GM21576 (cell line): ENCODE measurements around the gene CNTN5.
A peak's percentile ranks its signal among the peaks of the same experiment; 100 is the strongest.
"Not testable (repeated sequence)": the region's sequence is repeated elsewhere in the genome, so short reads cannot be mapped to it uniquely, and the experiment has no call there.

Experiments used
- ATAC-seq: cut with Tn5 transposase; IDR thresholded peaks from one replicate; pipeline ENCODE4 v1.9.1; 2021; ENCODE audit warnings: mild to moderate bottlenecking, moderate library complexity; ENCODE audit not compliant: unreplicated experiment

The CNTN5 gene

DNA sequence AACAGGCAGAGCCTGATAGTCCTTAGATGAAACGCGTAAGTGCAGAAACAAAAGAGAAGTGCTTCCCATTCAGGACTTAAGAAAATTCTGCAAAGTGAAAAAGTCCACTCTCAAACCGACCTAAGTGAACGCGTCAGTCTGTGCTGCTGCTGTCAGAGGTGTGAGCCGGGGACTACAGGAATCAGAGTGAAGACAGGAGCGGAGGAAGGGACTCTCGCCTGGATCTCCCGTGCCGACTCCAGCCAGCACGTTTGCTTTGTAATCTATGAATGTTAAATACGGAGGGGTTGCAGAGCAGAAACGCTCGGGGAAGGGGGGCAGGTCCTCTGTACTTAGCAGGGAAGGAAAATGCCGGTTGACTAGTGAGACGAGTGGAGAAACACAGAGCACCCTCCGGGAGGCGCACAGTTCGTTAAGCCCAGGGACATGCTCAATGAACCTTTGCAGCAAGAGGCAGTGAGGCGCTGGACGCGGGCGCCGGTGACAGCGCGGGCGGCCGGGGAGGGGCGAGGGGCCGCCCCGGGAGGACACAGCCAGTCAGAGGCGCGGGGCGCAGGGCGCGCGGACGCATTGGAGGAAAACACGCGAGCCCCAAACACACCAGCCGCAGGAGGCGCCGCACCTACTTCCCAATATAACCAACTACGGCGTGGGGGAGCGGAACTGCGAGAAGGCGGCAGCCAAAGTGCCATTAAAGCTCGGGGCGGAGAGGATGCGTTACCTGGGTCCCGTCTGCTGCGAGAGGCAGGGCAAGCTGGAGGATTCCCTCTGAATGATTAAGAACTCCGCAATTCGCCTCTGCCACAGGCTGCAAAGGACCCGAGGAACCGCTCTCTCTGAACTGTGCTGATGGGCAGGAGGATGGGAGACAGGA is at the start of gene CNTN5:
CNTN5 (plus strand) TSS at position 598 of the 874 bp plus-strand sequence.
- ATAC-seq = no peak

GRCh38 chr11:98979205-98979604 is 41.5 kb upstream of the CNTN5 start:
- ATAC-seq = no peak

GRCh38 chr11:99015634-99016454 is 4.9 kb upstream of the CNTN5 start:
- peak; percentile 68 for ATAC-seq

GRCh38 chr11:99019696-99020095 is 1.1 kb upstream of the CNTN5 start:
- no peak for ATAC-seq

- ATAC-seq = no peak
Measured at GRCh38 chr11:99037057-99037456, 16.3 kb downstream of the CNTN5 start.

DNA sequence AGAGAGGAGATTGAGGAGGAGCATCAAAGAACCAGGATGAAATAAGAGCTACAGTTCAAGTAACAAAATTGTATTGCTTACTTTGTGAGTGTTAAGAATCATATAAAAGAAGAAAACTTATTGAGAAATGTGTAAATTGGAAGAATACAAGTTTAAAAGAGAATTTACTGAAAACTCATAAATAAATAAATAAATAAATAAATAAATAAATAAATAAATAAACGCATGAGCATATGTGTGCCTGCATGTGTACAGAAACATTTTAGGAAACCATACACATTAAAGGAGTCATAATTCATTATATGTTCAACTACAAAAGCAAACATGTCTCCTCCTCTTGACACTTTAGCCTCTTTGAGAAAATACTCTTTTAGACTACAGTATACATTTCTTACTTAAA is 42.6 kb downstream of the CNTN5 start:
- ATAC-seq = no peak

GRCh38 chr11:99065121-99065520 is 44.4 kb downstream of the CNTN5 start:
- no peak for ATAC-seq

GRCh38 chr11:99066618-99067317 is 46.0 kb downstream of the CNTN5 start:
- ATAC-seq = no peak

GRCh38 chr11:99068832-99069231 is 48.1 kb downstream of the CNTN5 start:
- ATAC-seq = no peak

GRCh38 chr11:99069856-99070444 is 49.2 kb downstream of the CNTN5 start:
- ATAC-seq = peak; percentile 80

DNA sequence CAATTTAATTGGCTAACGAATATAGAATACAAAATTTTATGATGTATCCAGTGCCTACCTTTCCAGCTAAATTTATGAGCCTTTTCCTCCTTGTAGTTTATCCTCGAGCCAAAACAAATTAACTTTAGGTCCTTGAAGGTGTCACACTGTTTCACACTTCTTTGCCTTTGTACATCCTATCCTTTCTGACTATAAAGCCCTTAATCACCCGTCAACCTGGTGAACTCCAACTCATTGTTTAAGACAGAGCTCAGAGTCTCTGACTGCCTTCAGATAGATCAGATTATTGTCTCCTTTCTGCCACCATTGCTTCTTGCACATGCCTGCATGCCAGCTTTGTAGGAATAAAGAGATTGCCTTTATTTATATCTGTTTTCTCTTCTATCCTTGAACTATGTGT is 58.8 kb downstream of the CNTN5 start:
- no peak for ATAC-seq

DNA sequence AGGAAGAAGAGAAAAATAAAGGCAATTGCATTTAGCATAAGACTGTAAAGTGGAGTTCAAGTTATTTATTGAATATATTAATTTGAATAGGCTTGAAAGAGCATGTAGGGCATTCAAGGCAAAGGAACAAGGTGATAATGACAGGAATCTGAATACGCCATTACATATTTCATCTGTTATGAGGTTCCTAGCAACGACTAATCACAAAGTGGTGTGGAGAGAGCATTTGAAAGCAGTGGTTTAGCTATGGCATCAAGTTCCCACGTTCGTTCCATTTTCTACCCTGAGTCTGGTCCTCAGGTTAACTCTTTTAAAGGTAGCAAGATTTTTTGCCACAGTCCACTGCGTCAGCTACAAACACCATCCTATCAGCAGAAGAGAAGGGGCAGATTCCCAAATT is 59.4 kb downstream of the CNTN5 start:
- ATAC-seq = no peak

DNA sequence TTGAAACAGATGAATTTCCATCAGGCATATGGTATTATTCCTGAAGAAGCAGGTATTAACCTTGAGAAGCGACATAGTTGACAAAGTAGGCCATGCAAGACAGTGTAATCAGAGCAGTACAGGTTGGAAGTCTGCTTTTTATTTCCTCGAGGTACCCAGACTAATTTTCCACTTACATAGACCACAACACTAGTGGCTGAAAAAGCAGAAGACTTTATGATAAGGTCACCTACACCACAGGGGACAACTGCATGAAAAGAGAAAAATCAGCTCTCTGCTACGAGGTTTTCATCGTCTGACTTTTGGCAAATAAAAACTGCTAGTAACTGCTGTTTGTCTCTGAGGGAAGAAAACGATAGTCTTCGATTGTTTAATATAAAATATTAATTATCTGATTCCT is 77.5 kb downstream of the CNTN5 start:
- ATAC-seq = no peak

DNA sequence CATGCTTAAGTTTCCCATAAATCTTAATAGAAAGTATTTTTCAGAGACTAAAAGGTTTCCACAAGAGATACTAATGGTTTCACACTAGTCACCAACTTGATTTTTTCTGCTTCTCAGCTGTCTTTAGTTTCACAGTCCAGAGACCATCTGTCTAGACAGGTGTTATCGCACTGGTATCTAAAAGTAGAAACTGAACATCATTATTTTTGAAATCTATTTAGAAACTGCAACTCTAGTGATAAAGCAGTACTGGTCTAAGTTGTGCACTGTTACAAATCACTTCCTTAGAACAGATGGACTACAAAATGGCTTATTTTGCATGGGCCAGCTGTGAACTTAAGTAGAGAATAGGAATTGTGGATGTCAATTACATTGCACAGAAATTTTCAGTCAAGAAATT is 78.0 kb downstream of the CNTN5 start:
- ATAC-seq = peak; percentile 74

DNA sequence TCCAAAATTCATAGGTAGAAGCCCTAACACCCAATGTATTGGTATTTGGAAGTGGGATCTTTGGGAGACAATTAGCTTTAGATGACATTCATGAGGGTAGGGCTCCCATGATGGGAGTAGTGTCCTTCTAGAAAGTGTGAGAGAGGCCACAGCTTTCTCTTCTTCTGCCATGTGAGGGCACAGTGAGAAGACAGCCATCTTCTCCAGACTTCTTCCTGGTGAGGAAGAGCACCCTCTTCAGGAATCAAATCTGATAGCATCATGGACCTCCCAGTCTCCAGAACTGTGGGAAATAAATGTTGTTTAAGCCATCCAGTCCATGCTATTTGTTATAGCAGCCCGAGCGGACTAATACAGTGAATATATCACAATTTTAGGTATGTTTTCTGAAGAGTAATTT is 96.9 kb downstream of the CNTN5 start:
- no peak for ATAC-seq

DNA sequence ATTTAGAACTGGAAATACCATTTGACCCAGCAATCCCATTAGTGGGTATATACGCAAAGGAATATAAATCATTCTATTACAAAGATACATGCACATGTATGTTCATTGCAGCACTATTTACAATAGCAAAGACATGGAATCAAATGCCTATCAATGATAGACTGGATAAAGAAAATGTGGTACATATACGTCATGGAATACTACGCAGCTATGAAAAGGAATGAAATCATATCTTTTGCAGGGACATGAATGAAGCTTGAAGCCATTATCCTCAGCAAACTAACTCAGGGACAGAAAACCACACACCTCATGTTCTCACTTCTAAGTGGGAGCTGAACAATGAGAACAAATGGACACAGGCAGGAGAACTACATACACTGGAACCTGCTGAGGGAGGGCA is 113.1 kb downstream of the CNTN5 start:
- ATAC-seq = not testable (repeated sequence)

DNA sequence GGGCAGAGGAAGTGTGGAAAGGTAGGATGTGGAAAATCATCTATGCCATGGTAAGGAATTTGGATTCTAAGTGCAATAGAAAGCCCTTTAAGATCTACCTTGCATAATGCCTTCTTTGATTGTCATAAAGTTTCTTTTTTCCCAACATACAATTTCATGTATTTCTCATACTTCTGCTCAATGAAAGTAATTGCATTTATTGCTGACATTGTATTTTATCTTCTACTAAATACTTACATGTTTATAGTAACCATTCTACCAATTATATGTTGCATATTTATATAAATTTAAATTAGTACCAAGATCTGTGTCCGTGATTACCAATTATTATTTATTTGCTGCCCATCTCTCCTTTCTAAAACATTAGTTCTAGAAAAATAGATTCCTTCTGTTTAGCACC is 114.8 kb downstream of the CNTN5 start:
- no peak for ATAC-seq

GRCh38 chr11:99142237-99142636 is 121.5 kb downstream of the CNTN5 start:
- no peak for ATAC-seq

DNA sequence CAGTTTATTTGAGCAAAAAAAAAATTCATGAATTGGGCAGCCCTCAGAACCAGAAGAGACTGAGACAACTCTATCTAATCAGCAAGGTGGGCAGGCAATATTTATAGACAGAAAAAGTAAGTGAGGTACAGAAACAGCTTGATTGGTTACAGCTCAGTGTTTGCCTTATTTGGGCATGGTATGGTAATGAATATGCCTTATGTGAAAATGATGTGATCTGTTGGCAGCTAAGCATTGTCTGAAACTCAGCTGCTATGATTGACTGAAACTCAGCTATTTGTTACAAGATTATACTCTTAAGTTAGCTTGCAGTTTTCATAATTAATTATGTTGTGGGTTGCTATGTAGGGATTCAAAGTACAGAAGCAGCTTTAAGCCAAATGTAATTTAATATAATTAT is 127.6 kb downstream of the CNTN5 start:
- ATAC-seq = no peak

DNA sequence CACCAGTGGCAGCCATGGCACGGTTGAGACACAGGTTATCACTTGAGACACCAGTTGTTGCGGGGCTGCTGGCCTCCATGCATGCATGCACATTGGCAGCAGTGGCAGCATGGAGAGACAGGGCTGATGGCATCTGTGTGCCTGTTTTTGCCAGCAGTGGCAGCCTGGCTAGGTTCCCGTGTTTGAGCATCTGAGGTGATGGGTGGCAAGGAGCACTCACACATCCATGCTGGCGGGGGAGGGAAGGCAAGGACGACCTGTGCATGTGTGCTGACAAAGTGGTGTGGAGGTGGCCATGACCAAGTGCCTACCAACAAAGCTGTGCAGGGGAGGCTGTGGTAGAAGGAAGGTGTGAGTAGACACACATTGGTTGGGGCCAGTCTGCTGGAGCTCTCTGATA is 133.5 kb downstream of the CNTN5 start:
- ATAC-seq = no peak

GRCh38 chr11:99160447-99160846 is 139.7 kb downstream of the CNTN5 start:
- no peak for ATAC-seq
